BJ (cell line): ENCODE data around the gene TMEFF2. TPM values are rescaled to one million over a fixed set of nuclear protein-coding genes. Genes with fewer than 3 reads are reported as not detected.

Source experiments
- CTCF ChIA-PET: fragments of 350-600 bp; formaldehyde crosslinking; extraction: SDS; loops from one replicate; lab custom pipeline; 2021; ENCODE audit warnings: antibody characterized with exemption, inconsistent platforms; lab: Yijun Ruan, JAX
- POLR2A ChIA-PET: fragments of 300-600 bp; sonication (Branson Sonifier 250); formaldehyde crosslinking; extraction: SDS; loops from one replicate; lab custom pipeline; 2021; ENCODE audit warnings: antibody characterized with exemption; lab: Charles Lee
- DNase-seq: peaks from one replicate; pipeline ENCODE4 v3.0.0-alpha.2; 2011; ENCODE audit warnings: low read depth
- H3K27me3 ChIP-seq: 2 replicates; pipeline ENCODE4 v1.6.0; 2011; ENCODE audit warnings: low read length; ENCODE audit not compliant: control insufficient read depth, insufficient read depth
- H3K36me3 ChIP-seq: 2 replicates; pipeline ENCODE4 v1.5.1; 2011; ENCODE audit warnings: low read length; ENCODE audit not compliant: control insufficient read depth, insufficient read depth
- H3K4me3 ChIP-seq: 2 replicates; pipeline ENCODE4 v1.5.1; 2011; ENCODE audit warnings: low read depth, mild to moderate bottlenecking, control low read depth, low read length
- polyA plus RNA-seq: library from polyadenylated mRNA; depleted of rRNA; stranded (reverse); fragments of >200 nt; gene quantifications from 2 replicates; pipeline ENCODE4 v1.2.3, GENCODE V29; 2011
- TF ChIP-seq, protein P1 (sequence below): IDR thresholded peaks from 2 replicates; pipeline ENCODE4 v1.5.1; 2011; ENCODE audit warnings: low read depth, mild to moderate bottlenecking, control low read depth, inconsistent platforms, low read length, moderate library complexity; ENCODE audit not compliant: insufficient read depth

The TMEFF2 gene
- polyA plus RNA-seq, 1 experiment = 0.33 TPM

DNA sequence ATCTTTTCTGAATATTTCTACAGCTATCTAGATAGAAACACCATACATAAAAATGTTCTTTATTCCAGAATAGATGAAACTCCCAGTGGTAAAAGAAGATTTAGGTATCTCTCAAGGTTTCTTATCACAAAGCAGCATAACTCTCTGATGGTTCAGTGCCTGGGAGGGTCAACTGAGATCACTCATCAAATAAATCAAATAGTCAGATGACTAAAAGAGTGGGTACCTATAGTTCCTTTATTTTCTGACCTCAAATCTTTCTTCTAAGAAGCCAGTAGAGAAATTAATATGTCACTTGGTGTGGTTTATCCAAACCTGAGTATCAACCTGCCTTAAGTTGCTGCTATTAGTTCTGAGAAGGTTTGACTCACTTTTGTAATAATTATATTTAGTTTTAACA lies 120.9 kb downstream of the TMEFF2 start:
- no peak overlapping the region for H3K4me3 ChIP-seq
- ChIA-PET CTCF (no interaction called here), POLR2A (no interaction called here)
- no peaks in the 10 kb centered on the region for H3K36me3 ChIP-seq
- no peaks in the 10 kb centered on the region for H3K27me3 ChIP-seq
- TF ChIP-seq, protein P1, sequence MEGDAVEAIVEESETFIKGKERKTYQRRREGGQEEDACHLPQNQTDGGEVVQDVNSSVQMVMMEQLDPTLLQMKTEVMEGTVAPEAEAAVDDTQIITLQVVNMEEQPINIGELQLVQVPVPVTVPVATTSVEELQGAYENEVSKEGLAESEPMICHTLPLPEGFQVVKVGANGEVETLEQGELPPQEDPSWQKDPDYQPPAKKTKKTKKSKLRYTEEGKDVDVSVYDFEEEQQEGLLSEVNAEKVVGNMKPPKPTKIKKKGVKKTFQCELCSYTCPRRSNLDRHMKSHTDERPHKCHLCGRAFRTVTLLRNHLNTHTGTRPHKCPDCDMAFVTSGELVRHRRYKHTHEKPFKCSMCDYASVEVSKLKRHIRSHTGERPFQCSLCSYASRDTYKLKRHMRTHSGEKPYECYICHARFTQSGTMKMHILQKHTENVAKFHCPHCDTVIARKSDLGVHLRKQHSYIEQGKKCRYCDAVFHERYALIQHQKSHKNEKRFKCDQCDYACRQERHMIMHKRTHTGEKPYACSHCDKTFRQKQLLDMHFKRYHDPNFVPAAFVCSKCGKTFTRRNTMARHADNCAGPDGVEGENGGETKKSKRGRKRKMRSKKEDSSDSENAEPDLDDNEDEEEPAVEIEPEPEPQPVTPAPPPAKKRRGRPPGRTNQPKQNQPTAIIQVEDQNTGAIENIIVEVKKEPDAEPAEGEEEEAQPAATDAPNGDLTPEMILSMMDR = no peak
- DNase-seq = no peak

DNA sequence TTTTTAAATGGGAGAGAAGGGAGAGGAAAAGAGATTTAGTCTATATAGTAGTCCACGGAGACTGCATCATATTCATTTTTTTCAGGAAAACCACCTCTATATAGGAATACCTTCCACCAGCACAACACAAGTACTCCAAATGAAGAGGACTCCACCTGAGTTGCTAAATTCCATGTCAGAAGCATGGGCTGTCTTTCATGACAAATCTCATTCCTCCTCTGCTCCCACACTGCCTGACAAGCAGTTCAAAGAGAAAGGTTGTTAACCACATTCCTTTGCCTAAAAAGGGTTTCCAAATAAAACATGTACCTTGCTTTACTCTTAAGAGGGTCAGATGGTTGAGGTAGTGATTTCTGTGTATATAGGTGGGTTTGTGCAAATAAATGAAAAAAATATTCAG lies 122.0 kb downstream of the TMEFF2 start:
- CTCF ChIA-PET = no interaction called here

DNA sequence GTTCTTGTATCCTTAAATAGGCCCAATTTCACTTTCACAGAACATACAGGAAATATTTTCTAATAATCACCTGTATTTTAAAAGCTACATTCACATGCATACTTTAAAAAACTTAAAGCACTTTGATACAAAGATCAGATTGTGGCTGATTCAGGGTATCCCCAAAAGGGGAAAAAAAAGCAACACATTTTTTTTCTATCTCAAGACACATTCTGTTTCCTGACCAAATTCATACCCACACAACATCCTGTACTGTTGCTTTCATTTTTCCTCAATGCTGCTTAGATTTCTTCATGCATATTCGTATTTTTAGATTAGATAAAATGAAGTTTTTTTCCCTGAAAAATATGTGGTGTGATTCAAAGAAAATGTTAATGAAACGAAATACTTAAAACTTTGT lies 122.5 kb downstream of the TMEFF2 start:
- Histone ChIP-seq H3K4me3 (no peak overlapping the region), H3K36me3 (no peaks in the 10 kb centered on the region), H3K27me3 (no peaks in the 10 kb centered on the region)
- TF ChIP-seq, protein P1 = no peak
- DNase-seq = no peak
- ChIA-PET CTCF (no interaction called here), POLR2A (no interaction called here)

More for the DNA sequence above, 122.0 kb downstream of the TMEFF2 start:
- Histone ChIP-seq H3K27me3 (no peaks in the 10 kb centered on the region), H3K36me3 (no peaks in the 10 kb centered on the region), H3K4me3 (no peak overlapping the region)
- POLR2A ChIA-PET = no interaction called here
- DNase-seq = no peak
- TF ChIP-seq, protein P1 = no peak

DNA sequence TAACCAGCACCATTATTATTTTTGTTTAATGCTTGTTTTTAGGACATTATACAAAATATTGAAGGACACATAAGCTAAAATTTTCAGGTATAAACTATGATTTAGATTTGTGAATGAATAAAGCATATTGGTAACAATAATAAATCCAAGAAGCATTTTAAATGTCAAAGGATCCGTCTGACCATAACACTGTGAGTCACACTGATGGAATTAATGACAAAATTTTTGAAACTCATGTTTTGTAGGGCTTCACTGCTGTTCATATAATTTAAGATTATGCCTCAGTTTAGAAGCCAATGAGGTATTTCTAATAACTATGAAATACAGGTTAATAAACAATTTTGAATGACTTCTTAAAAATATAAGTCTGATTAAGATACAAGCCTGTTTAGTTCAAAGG lies 124.6 kb downstream of the TMEFF2 start:
- POLR2A ChIA-PET = no interaction called here
- no peaks in the 10 kb centered on the region for H3K27me3 ChIP-seq
- TF ChIP-seq, protein P1 = no peak
- CTCF ChIA-PET = interaction anchor here (0.8 kb wide), 1 partner anchor 87 kb away, joined by 3 read pairs; no protein-coding TSS in a partner anchor
- DNase-seq = no peak
- no peak overlapping the region for H3K4me3 ChIP-seq
- no peaks in the 10 kb centered on the region for H3K36me3 ChIP-seq

DNA sequence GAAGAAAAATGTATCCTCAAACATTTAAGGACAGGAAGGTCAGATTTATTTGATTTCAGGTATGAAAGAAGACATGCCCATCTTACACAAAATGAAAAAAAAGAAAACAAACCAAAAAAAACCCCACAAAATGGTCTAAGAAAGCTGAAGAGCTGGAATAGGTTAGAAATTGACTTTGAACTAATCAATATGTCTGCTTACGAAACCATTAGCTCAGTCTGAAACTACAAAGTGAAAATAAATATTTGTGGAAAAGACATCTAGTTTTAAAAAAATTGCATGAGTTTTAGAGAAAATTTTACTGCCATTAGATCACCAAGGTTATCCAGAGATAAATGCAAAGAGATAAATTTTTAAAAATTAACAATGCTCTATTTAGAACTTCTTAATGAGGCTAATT lies 125.3 kb downstream of the TMEFF2 start:
- CTCF ChIA-PET = no interaction called here
- DNase-seq = no peak
- POLR2A ChIA-PET = no interaction called here

More for the DNA sequence above, 125.3 kb downstream of the TMEFF2 start:
- no peak overlapping the region for H3K4me3 ChIP-seq
- H3K36me3 ChIP-seq = no peaks in the 10 kb centered on the region
- H3K27me3 ChIP-seq = no peaks in the 10 kb centered on the region
- TF ChIP-seq, protein P1 = no peak
